Measurements from ENCODE around the gene HOXA11.
A peak's percentile ranks its signal among the peaks of the same experiment; 100 is the strongest.

The HOXA11 gene

DNA sequence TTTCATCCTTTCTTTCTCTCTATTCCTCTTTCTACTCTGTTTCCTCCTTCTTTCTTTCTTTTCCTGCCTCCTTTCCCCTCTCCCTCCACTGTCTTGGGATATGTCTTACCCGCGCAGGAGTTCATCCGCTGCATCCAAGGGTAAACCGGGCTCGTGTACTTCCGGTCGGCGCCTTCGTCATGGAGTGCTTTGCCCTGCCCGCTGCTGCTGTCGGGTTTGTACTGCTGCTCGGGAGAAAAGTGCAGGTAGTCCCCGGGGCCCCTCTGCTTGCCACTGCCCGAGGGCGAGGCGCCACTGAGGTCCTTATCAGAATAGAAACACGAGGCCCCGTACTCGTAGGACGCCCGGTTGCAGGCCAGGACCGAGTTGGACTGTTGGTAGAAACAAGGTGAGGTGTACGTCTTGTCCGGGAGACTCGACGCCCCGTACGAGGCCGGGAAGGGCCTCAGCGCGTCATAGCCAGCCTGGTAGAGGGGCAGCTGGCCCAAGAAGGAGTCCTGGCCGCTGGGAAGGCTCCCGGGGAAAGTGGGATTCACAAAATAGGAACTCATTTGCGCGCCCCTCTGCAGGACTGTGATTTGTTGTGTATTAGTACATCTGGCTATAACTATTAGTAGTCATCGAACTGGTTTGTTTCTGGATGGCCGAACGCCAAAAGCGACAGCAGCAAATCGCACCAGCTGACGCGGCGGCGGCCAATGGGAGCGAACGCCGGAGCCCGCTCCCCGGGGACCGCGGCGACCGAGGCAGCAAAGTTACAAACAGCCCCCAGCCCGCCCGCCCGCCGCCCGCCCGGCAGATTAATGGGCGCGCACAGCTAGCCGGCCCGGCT is 37.6 kb downstream of the HOXA11 start, which contains the start of gene HOXA6:
Gene HOXA6, minus strand, starts transcription at position 576 of the 832 bp plus-strand sequence. Its CDS starts 25 bp downstream, at position 551.
- DNase-seq (ENCODE audit: low spot score): peak; percentile 75

DNA sequence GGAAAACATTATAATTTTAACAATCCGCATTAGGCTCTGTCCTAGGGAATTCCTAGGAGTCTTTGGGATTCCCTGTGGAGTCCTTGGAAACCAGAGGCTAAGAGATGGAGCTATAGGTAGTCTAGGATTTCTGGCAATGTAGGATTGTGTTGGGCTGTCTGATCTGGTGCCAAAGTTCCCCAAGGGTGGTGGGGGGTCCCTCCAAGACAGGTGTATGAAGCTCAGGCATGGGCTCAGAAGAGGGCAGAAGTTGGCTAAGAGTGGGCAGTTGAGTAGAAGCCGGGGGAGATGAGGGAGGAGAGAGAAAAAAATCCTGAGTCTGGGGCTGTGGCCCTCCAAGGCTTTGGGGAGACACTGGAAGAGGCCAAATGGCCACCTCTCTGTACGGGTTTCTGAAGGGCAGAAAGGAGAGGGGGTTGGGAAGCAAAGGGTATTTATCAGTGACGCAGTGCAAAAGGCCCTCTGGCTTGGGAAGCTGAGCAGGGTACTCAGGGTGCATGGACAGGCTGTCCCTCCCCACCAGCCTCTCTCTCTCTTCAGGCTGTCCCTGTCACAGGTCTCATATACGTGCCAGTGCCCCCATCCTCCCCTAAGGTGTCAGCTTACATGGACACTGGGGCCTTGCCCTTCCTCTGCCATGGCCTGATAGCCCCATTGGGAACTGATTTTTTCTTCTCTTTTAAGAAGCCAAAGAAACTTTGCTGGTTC is 38.4 kb downstream of the HOXA11 start:
- DNase-seq (ENCODE audit: low spot score): no peak

DNA sequence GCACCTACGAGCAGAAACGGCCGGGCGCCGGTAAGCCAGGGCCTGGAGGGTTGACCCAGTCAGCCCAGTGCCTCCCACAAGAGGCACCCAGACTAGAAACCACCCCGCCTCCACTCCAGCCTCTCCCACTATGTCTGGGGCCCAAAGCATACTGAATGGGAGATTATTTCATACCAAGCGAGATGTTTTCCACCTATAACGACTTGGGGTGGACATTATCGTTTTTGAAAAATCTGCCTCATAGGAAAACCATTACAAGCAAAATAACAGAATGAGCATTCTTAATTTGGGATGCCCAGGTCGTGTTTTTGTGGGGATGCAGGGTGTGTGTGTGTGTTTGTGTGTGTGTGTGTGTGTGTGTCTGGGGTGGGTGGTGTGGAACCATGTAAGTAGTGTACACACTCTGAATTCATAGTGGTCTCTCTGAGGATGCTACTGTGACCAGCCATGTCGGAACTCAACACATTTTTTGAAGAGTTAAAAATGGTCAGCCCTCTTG is 39.1 kb downstream of the HOXA11 start:
- no peak for DNase-seq (ENCODE audit: low spot score)

DNA sequence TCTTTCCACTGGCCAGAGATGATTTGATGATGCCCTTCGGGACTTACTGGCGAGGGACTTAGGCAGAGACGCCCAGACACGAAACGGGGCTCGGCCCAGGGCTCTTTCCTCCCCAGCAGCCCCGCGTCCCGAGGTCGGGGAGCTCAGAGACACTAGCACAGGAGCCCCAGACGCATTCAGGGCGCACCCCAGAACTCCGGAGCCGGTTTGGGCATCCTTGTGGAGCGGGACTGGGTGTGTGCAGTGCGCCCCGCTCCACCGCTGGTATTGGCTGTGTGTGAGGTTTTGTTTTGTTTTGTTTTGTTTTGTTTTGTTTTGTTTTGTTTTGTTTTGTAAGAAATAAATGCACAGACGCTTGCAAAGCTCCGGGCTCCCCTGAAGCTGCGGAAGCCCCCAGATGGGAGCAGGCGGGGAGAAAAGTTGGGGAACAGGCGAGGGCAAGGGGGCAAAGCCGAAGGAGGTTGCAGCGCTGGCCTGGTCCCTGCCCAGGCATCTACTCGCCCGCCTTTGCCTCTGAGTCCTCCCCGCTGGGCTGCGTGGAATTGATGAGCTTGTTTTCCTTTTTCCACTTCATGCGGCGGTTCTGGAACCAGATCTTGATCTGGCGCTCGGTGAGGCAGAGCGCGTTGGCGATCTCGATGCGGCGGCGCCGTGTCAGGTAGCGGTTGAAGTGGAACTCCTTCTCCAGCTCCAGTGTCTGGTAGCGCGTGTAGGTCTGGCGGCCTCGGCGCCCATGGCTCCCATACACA is 39.7 kb downstream of the HOXA11 start:
- no peak for DNase-seq (ENCODE audit: low spot score)

DNA sequence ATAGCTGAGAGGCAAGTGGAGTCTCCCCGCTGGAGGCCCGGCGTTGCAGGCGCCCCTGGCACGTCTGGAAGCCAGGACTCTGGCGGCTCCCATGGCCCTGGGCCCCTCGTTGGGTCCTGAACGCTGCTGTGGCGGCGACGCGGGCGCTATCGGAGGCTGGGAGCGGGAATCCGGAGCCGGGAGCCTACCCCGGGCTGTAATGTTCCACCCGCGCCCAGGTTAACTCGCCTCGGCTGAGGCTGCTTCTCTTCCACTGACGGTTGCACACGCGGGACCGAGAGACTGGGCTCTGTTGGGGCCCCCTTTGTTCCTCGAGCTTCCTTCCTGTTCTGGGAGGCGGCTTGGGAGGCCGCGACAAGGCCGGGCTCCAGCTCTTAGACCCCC is 40.3 kb downstream of the HOXA11 start:
- DNase-seq (ENCODE audit: low spot score): no peak

DNA sequence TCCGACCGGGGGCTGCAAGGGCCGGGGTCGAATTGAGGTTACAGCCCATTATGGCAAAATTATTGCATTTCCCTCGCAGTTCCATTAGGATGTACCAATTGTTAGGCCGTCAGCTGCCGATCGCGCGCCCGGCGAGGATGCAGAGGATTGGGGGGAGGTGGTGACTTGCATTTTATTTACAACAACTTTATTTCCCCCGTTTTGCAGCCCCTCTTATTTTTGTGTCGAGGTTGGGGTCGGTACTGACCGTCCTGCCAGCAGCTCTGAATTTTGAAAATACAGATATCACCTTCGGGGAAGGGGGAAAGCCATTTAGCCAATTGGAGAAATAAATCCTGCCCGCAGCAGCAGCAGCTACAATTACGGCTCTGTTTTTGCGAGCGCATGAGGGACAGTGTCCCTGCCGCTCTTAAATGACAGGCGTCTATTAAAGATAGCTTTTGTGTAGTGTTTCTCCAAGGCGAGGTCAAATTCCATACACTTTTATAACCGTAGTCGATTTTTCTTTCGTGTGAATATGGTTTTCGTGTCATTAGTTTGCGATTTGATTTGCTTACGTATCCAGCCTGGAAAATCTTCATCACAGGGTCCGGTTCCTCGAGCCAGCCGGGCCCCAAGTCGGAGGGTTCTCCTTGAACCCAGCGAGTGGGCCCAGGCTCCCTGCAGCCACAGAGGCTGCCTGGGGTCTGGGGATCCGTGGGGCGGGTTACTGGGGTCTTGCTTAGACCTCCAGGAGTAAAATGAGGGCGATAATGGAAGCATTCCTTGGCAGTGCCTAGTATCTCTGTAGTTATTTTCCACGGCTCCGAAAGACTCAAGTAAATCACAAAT is 40.9 kb downstream of the HOXA11 start:
- DNase-seq (ENCODE audit: low spot score): no peak

DNA sequence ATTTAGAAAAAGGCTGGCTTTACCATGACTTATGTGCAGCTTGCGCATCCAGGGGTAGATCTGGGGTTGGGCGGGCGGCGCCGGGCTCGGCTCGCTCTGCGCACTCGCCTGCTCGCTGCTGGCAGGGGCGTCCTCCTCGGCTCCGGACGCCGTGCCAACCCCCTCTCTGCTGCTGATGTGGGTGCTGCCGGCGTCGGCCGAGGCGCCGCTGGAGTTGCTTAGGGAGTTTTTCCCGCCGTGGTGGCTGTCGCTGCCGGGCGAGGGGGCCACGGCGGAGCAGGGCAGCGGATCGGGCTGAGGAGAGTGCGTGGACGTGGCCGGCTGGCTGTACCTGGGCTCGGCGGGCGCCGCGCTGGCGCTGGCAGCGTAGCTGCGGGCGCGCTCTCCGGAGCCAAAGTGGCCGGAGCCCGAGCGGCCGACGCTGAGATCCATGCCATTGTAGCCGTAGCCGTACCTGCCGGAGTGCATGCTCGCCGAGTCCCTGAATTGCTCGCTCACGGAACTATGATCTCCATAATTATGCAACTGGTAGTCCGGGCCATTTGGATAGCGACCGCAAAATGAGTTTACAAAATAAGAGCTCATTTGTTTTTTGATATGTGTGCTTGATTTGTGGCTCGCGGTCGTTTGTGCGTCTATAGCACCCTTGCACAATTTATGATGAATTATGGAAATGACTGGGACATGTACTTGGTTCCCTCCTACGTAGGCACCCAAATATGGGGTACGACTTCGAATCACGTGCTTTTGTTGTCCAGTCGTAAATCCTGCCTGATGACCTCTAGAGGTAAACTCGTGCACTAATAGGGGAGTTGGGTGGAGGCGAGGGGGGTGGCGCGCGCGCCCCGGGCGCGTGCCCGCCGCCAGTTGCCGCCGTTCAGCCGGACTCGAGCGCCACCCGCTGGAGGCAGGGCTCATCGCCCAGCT is 41.7 kb downstream of the HOXA11 start, which contains the start of gene HOXA5:
Gene HOXA5, minus strand, starts transcription at position 659 of the 927 bp plus-strand sequence. Its CDS starts 74 bp downstream, at position 585.
- no peak for DNase-seq (ENCODE audit: low spot score)

DNA sequence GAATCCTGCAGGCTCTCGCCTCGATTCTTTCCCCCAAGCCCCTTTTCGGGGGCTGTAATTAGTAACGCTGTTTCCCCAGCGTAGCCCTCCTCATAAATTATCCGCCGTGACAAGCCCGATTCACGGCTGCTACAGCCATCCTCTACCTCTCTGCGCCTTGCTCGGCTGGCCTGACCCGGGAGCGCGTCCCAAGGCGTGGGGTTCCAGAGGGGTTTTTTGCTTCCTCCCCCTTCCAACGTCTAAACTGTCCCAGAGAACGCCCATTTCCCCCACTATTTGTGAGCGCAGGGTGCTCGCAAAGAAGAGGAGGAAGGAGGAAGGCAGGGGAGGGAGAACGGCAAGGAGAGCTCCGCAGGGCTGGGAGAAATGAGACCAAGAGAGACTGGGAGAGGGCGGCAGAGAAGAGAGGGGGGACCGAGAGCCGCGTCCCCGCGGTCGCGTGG is 42.4 kb downstream of the HOXA11 start:
- no peak for DNase-seq (ENCODE audit: low spot score)

DNA sequence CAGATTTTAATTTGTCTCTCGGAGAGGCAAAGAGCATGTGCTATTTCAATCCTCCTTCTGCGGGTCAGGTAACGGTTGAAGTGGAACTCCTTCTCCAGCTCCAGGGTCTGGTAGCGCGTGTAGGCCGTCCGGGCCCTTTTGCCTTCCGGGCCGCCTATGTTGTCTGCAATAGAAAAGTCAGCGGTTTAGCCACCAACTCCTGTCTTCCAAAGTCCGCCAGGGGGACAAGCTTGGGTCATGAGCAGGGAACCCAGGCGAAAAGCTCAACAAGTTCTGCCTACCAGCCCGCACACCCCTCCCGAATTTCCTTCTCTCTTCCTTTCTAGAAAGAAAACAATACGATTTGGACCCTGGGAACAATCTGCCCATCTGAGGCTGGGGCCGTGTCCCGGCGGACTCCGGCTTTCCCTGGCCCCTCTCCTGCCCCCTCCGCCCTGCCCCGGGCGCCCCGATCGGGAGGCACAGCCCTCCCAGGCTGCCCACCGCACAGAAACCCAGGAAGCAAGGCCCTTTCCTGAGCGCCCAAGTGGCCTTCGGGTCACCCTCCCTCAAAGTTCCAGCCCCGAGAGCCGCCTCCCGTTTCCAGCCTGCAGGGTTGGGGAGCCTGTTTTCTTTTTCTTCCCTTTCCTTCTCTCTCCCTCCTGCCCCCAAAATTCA is 43.0 kb downstream of the HOXA11 start:
- no peak for DNase-seq (ENCODE audit: low spot score)

DNA sequence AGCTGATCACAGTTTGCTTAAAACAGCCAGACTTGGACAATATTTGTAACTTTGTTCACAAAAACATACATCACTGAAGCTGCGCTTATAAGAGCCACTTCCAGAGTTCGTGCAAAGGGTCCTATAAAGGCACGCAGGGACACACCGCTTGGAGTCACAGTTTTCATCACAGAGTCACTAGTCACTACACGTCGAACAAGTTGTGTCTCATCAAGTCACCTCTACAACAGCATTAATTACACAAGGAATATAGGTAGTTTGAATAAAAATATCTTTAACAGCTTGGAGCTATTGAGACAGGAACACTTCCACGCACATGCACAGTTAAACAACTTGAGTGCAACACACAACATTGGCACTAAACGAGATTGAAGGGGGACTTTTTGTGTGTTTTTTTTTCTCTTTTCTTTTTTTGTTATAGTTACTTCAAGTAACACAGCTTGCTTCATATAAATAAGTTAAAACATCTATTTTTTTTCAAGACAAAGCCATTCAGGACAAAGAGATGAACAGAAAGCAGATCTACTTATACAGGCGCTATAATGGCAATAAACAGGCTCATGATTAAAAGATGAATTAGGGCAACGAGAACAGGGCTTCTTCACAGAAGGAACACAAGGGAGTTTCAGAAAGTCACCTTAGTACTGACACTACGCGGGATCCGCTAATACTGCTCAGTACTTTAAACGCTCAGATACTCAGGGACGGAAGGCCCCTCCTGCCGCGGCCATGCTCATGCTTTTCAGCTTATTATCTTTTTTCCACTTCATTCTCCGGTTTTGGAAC is 43.7 kb downstream of the HOXA11 start:
- no peak for DNase-seq (ENCODE audit: low spot score)

DNA sequence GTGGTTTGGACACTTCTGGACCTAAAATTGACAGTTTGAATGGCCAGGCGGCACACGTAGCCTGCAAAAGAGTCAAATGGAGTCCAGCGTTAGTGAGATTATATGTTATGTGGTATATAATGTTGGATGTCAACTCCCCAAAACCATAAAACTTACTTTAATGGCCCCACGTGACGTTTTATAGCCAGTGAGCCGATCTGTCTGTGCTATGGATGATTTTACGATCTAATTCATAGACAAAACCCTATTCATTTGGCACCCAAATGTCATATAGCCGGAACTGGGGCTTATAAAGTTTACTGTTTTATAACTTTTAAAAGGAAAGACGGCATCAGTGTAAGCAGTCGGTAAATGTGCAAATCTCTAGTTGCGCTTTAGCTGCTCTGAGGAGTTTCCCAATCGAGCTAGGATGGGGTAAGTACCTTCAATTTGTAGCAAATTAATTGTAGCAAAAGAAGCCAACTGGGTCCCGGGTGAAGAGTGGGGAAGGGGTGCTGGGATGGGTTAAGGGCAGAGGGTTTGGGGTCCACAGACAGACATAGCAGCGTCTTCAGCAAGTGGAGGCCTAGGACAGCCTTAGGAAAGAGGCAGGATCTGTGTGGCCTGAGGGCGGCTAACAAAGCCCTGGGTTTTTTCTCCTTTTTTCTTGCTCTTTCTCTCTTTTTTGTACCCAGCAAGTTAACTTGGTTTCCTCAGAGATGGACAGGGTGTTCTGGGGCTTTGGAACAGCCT is 44.7 kb downstream of the HOXA11 start:
- no peak for DNase-seq (ENCODE audit: low spot score)

DNA sequence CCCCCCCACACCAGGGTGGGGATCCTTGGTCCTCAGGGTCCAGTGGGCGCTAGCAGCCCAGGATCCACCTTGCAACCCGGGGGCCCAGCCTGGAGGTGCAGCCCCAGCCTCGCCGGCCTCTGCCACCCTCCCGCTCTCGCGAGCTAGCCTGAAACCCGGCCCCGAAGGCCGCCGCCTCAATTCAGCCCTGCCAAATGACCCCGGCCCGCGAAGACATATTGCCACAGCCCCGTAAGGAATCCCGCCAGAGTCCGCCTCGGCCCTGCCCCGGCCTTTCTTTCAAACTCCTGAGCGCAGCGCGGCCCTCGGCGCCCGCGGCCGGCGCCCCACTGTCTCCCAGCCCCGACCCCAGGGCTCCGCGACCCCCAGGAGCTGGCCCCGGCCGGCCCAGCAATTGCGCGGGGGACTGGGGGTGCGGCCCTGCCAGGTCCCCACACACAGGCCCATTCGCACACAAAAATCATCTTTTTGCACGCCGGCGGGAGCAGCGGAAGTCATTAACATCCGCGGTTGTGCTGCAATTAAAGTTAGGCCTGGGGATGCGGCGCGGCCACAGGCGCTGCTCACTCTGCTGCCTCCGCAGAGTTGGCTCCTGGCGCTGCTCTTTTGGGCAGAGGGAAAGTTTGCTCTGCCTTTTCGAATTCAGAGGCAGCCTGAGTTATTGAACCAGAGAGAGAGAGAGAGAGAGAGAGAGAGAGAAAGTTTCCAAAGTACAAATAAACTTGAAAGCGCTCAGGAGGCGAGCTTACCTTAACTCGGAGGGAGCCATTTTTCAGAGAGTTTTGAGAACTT is 45.5 kb downstream of the HOXA11 start:
- DNase-seq (ENCODE audit: low spot score): no peak

DNA sequence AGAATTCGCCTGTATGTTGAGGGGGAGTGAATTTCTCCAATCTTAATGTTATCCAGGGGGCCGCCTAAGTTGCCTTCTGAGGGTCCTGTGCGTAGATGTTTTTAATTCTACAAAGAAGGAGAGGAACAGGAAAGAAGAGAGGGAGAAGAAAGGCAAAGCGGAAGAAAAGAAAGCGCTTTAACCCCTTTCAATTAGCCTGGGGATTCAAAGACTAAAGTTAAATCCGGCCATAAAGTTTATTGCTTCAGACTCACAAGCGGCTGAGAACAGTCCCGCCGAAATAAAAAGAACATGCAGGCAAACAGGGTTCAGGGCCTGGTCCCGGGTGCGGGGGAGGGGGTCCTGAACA is 46.1 kb downstream of the HOXA11 start:
- no peak for DNase-seq (ENCODE audit: low spot score)

DNA sequence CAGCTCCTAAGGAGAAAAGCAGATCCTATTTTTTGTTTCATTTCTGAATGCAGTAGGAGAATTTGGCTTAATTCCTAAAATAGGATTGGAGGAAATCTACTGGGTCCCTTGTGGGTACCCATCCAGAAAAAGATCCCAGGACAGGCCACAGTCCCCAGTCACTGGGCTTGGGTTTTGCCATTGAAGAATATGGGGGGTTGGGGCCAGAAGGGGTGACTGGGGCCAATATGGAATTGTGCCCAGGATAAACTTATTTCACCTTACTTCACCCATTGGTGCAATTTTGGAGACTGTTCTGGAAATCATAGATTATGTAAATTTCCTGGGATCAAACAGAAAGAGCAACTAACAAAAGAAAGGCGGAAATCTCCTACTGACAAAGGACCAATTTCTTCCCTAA is 46.6 kb downstream of the HOXA11 start:
- DNase-seq (ENCODE audit: low spot score): no peak

DNA sequence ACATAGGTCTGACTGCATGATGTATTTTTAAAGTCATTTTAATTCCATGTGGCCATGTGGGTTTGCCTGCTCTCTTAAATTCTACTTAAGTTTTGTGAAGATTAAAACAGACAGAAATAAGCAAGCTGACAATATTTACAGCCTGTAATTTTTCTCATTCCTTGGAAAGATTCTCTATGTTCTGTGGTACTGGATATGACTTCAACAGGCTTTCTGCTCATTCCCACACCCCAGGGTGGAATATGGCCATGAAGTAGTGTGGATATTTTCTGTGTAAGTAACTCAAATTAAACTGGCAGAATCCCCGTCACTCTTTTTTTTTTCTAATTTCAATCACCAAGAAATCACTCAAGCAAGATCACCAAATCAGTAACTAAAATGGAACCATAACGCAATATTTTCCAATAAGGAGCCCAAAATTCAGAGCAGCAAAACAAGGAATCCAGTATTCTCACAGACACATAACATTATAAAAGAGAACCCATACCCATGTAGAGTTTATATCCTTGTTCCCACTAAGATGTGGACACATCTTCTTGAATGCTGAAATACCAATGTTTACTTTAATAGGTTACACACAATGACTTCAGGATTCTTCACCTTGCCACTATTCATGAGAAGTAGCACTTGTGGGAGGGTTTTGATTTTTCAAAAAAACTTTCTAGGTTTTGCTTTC is 47.3 kb downstream of the HOXA11 start:
- DNase-seq (ENCODE audit: low spot score): no peak

DNA sequence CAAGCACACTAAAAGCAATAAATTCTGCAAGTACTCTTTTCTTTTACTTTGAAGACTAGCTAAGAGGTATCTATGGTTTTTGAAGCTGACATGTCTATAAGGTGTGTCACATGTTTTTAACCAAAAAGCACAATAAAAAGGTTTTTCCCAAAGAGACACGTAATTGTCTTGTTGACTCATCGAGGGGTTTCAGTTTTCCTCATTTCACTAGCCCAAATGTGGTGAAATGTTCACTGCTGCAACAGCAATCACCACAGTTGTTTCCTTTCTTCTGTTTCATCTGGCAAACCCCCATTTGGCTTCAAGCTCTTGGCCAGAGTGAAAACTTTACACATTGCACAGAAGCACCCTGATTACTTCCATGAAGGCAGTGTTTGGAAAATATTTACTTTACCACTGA is 50.6 kb downstream of the HOXA11 start:
- peak; percentile 85 for DNase-seq (ENCODE audit: low spot score)
